Ovary (tissue), 9 donors: ENCODE results near the gene CDK2AP2. TPM values are rescaled to one million over a fixed set of nuclear protein-coding genes. Genes with fewer than 3 reads are reported as not detected.

Experiments used
- DNase-seq, 5 donors: peaks; one replicate each; pipeline ENCODE4 v3.0.0-alpha.2; 2019 to 2020
- H3K27ac ChIP-seq, 2 donors: fragments of 200-600 bp; one replicate each; pipeline versions ENCODE4 v1.5.1 to v1.8.0; 2019 to 2022
- H3K27me3 ChIP-seq: fragments of 200-600 bp; one replicate; pipeline ENCODE4 v1.8.0; 2022
- H3K36me3 ChIP-seq: fragments of 200-600 bp; sonication (generic); one replicate; pipeline ENCODE4 v1.5.1; 2019
- H3K4me1 ChIP-seq: one replicate; pipeline ENCODE4 v1.8.1; 2013; ENCODE audit warnings: mild to moderate bottlenecking, moderate library complexity; ENCODE audit not compliant: insufficient read depth
- H3K4me3 ChIP-seq: fragments of 200-600 bp; sonication (generic); one replicate; pipeline ENCODE4 v1.5.1; 2017
- H3K9me3 ChIP-seq, 2 donors: fragments of 200-600 bp in 1 of 2; sonication (generic) in 1 of 2; one replicate each; pipeline versions ENCODE4 v1.5.1 to v1.8.1; 2013 to 2019; ENCODE audit warnings: mild to moderate bottlenecking in 1 of 2, moderate library complexity in 1 of 2
- EP300 ChIP-seq: sonication (generic); formaldehyde crosslinking; IDR thresholded peaks from one replicate; pipeline ENCODE4 v1.6.1; 2017; ENCODE audit warnings: antibody characterized with exemption
- POLR2A ChIP-seq: fragments of 450-650 bp; IDR thresholded peaks from one replicate; pipeline ENCODE4 v1.6.1; 2017; ENCODE audit warnings: antibody characterized with exemption, mild to moderate bottlenecking, moderate library complexity
- WGBS, 3 donors: extraction: QIAGEN DNeasy Blood & Tissue Kit in 1 of 3; methylation state at CpG; one replicate each; pipeline versions ENCODE4 v1.1.5 to v1.1.7; 2013 to 2017; 5-methylcytosine and 5-hydroxymethylcytosine counted together
- intact Hi-C, 4 donors: fragments of 100-400 bp; cut with DNase I; formaldehyde crosslinking; loops; one replicate each; pipeline versions ENCODE4 v1.11.0 to v1.15.1; 2022 to 2023
- polyA plus RNA-seq, 2 donors: library from polyadenylated mRNA; stranded (reverse); fragments of 200-250 nt in 1 of 2; fragments of 350-450 nt in 1 of 2; fragmentation: Illumina TruSeq in 1 of 2; extraction: RNeasy Lipid Tissue Mini Kit (QIAGEN cat#74804) in 1 of 2; gene quantifications; one replicate each; pipeline ENCODE4 v1.2.3, GENCODE V29; 2013 to 2014
- total RNA-seq, 7 donors: library from RNA; depleted of rRNA in 2 of 7; stranded (reverse); fragments of >200 nt in 2 of 7; fragmentation: NEBNext Ultra II Directional in 3 of 7; extraction: Animal tissue kit (Norgen Biotek cat#: 25700) in 3 of 7; gene quantifications; one replicate each; pipeline versions ENCODE4 v1.1.0 to v1.2.4, GENCODE V29; 2016 to 2023
- TF ChIP-seq, protein P1 (sequence below), 3 donors: fragments of 450-650 bp in 2 of 3; fragments of 200-600 bp in 1 of 3; IDR thresholded peaks; one replicate each; pipeline versions ENCODE4 v1.5.1 to v1.8.0; 2016 to 2022; ENCODE audit warnings: antibody characterized with exemption in 3 of 3, mild to moderate bottlenecking in 1 of 3
- donor health status: DM: no; HTN: no; CAD: no; lungs with moderate emphysema.
- donor health status: DM: no; HTN: no; CAD: no.
- donor health status: Bipolar disorder and iron deficiency.
- donor health status: DM: yes; HTN: yes; CAD: no.
- donor health status: DM: no; HTN: no; CAD: no.
- donor health status: DM: yes; HTN: yes; CAD: no.

Gene CDK2AP2
- total and polyA plus RNA-seq, 9 donors, result 3.8 to 66.1 (median 34.6) TPM

DNA sequence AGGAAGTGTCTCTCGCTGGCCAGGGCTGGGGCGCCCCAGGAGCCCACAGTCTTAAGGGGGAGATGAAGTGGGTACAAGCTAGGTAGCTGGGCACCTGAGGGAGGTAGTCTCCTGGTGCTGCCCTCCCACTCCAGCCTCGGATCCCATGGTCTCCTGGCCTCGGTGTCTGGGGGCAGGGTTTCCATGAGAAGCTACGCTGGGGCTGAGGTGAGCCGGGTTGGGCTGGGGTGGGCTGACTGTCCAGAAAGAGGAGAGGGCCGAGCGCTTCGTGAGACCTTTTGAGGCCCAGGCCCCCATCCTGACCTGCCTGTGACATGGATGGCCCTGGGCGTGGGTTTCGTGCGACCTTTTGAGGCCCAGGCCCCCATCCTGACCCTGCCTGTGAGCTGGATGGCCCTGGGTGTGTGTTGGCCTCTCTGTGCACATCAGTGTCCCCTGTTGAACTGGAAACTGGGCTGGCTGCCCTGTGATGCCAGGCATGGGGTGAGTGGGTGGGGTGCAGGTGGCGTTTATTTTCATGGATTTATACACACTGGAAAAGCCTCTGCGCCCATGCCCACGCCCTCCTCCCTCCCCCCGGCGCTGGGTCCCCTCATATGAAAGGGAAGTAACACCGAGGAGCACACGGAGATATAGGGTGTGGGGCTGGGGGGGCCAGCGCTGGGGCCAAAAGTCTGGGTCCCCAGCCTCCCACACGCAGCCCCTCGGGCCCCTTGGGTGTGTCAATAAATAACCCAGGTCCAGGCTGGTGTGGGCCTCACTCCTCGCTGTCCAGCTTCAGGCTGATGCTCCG is 16.5 kb downstream of the CDK2AP2 start:
- no peak overlapping the region for H3K4me3 ChIP-seq
- TF ChIP-seq EP300, result no peak
- TF ChIP-seq, protein P1, sequence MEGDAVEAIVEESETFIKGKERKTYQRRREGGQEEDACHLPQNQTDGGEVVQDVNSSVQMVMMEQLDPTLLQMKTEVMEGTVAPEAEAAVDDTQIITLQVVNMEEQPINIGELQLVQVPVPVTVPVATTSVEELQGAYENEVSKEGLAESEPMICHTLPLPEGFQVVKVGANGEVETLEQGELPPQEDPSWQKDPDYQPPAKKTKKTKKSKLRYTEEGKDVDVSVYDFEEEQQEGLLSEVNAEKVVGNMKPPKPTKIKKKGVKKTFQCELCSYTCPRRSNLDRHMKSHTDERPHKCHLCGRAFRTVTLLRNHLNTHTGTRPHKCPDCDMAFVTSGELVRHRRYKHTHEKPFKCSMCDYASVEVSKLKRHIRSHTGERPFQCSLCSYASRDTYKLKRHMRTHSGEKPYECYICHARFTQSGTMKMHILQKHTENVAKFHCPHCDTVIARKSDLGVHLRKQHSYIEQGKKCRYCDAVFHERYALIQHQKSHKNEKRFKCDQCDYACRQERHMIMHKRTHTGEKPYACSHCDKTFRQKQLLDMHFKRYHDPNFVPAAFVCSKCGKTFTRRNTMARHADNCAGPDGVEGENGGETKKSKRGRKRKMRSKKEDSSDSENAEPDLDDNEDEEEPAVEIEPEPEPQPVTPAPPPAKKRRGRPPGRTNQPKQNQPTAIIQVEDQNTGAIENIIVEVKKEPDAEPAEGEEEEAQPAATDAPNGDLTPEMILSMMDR (IDR thresholded peaks at IDR 0.05), result no peak
- no peak for TF ChIP-seq POLR2A
- H3K4me1 ChIP-seq, result no peaks in the 10 kb centered on the region
- no peak for DNase-seq
- 77 to 83% (median 81%) methylated on average over 20 to 24 of the region's 24 CpGs for WGBS, 3 donors
- no peaks in the 10 kb centered on the region for H3K36me3 ChIP-seq
- H3K27ac ChIP-seq, result no peak overlapping the region
- H3K9me3 ChIP-seq, result no peaks in the 10 kb centered on the region
- intact Hi-C loops, result no loop called here
- no peaks in the 10 kb centered on the region for H3K27me3 ChIP-seq

DNA sequence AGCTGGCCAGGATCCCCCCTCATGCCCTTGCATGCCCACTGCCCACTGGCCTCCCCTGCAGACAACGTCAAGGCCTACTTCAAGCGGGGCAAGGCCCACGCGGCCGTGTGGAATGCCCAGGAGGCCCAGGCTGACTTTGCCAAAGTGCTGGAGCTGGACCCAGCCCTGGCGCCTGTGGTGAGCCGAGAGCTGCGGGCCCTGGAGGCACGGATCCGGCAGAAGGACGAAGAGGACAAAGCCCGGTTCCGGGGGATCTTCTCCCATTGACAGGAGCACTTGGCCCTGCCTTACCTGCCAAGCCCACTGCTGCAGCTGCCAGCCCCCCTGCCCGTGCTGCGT is 17.3 kb downstream of the CDK2AP2 start:
- H3K36me3 ChIP-seq, result no peaks in the 10 kb centered on the region
- DNase-seq, result no peak
- H3K27me3 ChIP-seq, result no peaks in the 10 kb centered on the region
- no peaks in the 10 kb centered on the region for H3K4me1 ChIP-seq
- H3K27ac ChIP-seq, result no peak overlapping the region
- 68 to 78% (median 68%) methylated on average over 15 of the region's 15 CpGs for WGBS, 3 donors
- no peak for TF ChIP-seq POLR2A
- TF ChIP-seq, protein P1 (IDR thresholded peaks at IDR 0.05), result no peak
- TF ChIP-seq EP300, result no peak
- intact Hi-C loops, result no loop called here
- no peaks in the 10 kb centered on the region for H3K9me3 ChIP-seq
- no peak overlapping the region for H3K4me3 ChIP-seq

DNA sequence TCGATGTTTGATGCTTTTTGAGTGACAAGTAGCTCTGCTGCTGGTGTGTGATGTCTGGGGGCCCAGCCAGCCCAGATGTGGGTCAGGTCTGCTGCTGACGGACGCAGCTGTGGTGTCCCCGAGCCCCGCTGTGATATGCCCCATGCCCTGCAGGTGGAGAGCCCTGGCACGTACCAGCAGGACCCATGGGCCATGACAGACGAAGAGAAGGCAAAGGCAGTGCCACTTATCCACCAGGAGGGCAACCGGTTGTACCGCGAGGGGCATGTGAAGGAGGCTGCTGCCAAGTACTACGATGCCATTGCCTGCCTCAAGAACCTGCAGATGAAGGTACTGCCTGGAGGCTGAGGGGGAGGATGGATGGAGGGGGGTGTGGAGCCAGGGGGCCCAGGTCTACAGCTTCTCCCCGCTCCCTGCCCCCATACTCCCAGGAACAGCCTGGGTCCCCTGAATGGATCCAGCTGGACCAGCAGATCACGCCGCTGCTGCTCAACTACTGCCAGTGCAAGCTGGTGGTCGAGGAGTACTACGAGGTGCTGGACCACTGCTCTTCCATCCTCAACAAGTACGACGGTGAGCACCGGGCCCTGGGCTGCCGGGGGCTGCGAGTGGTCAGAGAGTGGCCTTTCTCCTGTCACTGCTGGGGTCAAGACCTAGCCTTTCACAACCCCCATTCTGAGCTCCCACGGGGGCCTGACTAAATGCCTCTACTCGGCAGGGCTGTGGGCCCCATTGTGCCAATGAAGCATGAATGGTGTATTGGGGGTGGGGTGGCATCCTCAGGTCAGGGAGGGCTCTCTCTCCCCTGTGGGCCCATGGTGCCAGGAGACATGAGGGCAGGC is 17.9 kb downstream of the CDK2AP2 start:
- Histone ChIP-seq H3K27me3 (no peaks in the 10 kb centered on the region), H3K27ac (no peak overlapping the region), H3K4me3 (no peak overlapping the region), H3K4me1 (no peaks in the 10 kb centered on the region), H3K36me3 (no peaks in the 10 kb centered on the region), H3K9me3 (no peaks in the 10 kb centered on the region)
- DNase-seq, result no peak
- 82 to 86% (median 85%) methylated on average over 23 of the region's 23 CpGs for WGBS, 3 donors
- intact Hi-C loops, result no loop called here
- TF ChIP-seq, protein P1 (IDR thresholded peaks at IDR 0.05), result no peak
- TF ChIP-seq POLR2A (no peak), EP300 (no peak)

DNA sequence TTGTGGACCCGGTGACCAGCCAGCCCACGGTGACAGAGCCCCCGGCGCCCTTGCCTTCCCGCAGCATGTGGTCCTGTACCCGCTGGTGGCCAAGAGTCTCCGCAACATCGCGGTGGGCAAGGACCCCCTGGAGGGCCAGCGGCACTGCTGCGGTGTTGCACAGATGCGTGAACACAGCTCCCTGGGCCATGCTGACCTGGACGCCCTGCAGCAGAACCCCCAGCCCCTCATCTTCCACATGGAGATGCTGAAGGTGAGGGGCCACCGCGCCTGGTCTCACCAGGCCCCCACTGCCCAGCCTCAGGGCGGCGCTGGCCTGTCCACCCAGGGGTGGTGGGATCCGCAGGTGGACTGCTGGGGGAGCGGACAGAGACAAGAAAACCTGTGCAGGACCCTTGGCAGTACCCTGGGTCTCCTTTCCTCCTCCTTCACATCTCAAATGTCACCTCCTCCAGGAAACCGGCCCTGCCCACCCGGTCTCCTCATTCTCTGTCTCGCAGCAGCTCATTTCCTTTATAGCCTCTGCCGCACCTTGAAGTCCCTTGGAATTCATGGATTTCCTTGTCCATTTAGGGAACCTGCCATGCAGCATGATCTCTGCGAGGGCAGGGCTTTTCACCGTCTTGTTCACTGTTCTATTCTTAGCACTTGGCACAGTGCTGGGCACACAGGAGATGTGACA is 18.6 kb downstream of the CDK2AP2 start:
- Histone ChIP-seq H3K4me3 (no peak overlapping the region), H3K27ac (no peak overlapping the region), H3K9me3 (no peaks in the 10 kb centered on the region), H3K4me1 (no peaks in the 10 kb centered on the region), H3K36me3 (no peaks in the 10 kb centered on the region), H3K27me3 (no peaks in the 10 kb centered on the region)
- no peak for DNase-seq
- intact Hi-C loops, result no loop called here
- 81 to 89% (median 83%) methylated on average over 21 to 25 of the region's 25 CpGs for WGBS, 3 donors
- TF ChIP-seq, protein P1 (IDR thresholded peaks at IDR 0.05), result no peak
- TF ChIP-seq EP300, result no peak
- TF ChIP-seq POLR2A, result no peak
